Hematopoietic multipotent progenitor cell treated with erythropoietin and hydrocortisone succinate and interleukin-3 and kit ligand, for 8 days (in vitro differentiated cells): ENCODE measurements around the gene PARL.

Experiments used
- DNase-seq: peaks from one replicate; pipeline ENCODE4 v3.0.0-alpha.2; 2015

The PARL gene

GRCh38 chr3:183782576-183783276 is 102.0 kb downstream of the PARL start:
- DNase-seq, result no peak

GRCh38 chr3:183781246-183781645 is 103.4 kb downstream of the PARL start:
- DNase-seq, result no peak

GRCh38 chr3:183779896-183780465 is 104.7 kb downstream of the PARL start:
- peak; percentile 60 for DNase-seq
